Activated CD8-positive, alpha-beta memory T cell treated with anti-CD3 and anti-CD28 coated beads for 24 hours (primary cell): ENCODE data around the gene ZAP70.
"Not testable (repeated sequence)": the region's sequence is repeated elsewhere in the genome, so short reads cannot be mapped to it uniquely, and the experiment has no call there.

Experiments
- DNase-seq: peaks from one replicate; pipeline ENCODE4 v3.0.0-alpha.2; 2020

The ZAP70 gene

GRCh38 chr2:97713296-97714083, at the start of gene ZAP70:
TSS of gene ZAP70 (plus strand) at chr2:97713576. CDS start at chr2:97724037, 10,461 bp downstream.
- peak; percentile 88 for DNase-seq

- DNase-seq = no peak
Observed at GRCh38 chr2:97663626-97663961, 49.8 kb upstream of the ZAP70 start.

- DNase-seq = peak; percentile 97
Observed at GRCh38 chr2:97663962-97664635, 49.3 kb upstream of the ZAP70 start, which contains the start of gene ACTR1B. TSS of gene ACTR1B (minus strand) at chr2:97664044. CDS start at chr2:97663890, 154 bp downstream.

DNA sequence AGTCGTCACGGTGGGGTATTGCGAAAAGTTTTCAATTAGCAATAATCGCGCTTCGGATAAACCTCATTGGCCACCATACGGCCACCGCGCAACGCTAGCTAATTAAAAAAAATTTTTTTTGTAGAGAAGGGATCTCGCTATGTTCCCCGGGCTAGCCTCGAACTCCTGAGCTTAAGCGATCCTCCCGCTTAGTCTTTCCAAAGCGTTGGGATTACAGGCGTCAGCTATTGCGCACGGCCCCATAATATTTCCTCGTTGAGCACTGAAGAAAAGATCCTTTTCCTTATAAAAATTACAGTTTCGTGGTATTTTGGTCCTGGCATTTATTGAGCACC, 48.8 kb upstream of the ZAP70 start:
- no peak for DNase-seq

DNA sequence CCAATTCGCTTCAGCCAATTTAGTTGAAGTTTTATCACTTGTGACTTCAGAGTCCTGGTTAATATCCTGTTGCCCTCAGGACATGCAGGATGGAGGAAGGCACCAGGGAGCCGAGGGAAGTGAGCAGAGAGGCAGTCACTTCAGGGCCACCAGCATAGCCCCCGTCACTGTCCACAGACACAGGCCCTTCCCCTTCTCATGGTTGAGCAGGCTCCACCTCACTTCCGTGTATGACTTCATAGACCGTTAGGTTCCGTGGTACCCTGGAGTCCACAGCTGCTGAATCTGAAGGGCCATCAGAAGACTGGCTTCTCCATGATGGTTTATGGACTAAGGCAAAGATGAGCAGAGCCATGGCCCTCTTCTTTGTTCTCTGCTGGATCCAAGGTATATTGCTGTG, 43.9 kb upstream of the ZAP70 start, which contains the start of gene C2orf92:
Gene C2orf92 (plus strand): TSS at position 266 of the 400 bp plus-strand sequence. CDS start 76 bp downstream, at position 342.
- peak; percentile 48 for DNase-seq

DNA sequence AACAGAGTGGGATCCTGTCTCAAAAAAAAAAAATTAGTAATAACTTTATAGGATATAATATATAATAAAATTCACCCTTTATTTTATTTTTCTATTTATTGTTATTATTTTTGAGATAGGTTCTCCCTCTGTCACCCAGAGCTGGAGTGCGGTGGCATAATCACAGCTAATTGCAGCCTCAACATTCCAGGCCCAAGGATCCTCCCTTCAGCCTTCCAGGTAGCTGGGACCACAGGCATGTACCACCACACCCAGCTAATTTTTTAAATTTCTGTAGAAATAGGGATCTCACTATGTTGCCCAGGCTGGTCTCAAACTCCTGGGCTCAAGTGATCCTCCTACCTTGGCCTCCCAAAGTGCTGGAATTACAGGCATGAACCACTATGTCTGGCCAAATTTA, 42.9 kb upstream of the ZAP70 start:
- DNase-seq = no peak

GRCh38 chr2:97671526-97671925, 41.9 kb upstream of the ZAP70 start:
- DNase-seq = no peak

GRCh38 chr2:97672606-97673140, 40.7 kb upstream of the ZAP70 start:
- not testable (repeated sequence) for DNase-seq

- DNase-seq = no peak
Observed at GRCh38 chr2:97673182-97673914, 40.0 kb upstream of the ZAP70 start.

DNA sequence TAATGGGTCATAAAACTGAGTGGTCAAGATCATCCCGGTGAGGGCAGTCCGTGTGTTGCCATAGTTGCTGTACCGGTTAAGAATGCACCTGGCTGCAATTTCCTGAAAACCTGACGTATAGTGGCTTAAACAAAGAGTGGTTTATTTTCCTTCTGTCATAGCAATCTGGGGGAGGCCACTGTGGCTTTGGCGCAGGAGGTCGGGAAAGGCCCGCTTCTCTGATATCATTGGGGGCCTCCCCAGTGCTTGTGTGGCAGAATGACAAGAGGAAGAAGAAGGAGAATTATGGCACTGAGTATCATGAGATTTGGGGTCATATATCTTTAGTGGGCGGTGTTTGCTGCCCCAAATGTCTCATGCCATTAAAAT, 39.5 kb upstream of the ZAP70 start:
- DNase-seq = no peak

GRCh38 chr2:97675430-97676113, 37.8 kb upstream of the ZAP70 start:
- no peak for DNase-seq

- no peak for DNase-seq
Observed at GRCh38 chr2:97676620-97677019, 36.8 kb upstream of the ZAP70 start.

DNA sequence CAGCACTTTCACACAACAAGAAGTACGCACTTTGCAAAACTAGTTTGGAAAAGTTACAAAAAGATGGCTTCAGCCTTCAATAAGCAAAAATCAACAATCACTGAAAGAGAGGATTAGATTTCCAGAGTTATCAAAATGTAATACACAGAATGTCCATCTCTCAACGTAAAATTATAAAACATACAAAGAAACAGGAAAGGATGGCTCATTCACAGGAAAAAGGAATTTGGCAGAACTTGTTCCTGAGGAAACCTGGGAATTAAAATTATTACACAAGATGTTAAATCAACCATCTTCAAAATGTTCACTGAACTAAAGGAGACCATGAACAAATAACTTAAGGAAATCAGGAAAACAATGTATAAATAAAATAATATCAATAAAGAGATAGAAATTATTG, 35.9 kb upstream of the ZAP70 start:
- no peak for DNase-seq

DNA sequence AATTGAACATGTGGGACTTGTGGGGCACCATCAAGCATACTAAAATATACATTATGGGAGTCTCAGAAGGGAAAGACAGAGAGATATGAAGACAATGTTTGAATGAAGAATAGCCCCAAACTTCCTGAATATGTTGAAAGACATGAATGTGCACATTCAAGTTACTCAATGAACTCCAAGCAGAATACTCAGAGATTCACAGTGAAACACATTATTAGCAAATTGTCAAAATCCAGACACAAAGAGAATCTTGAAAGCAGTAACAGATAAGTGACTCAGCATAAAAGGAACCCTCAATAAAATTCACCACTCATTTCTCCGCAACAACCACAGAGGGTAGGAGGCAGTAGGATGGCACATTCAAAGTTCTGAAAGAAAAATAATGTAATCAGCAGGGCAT, 35.1 kb upstream of the ZAP70 start:
- DNase-seq = no peak

- not testable (repeated sequence) for DNase-seq
Observed at GRCh38 chr2:97687235-97687634, 26.1 kb upstream of the ZAP70 start.

DNA sequence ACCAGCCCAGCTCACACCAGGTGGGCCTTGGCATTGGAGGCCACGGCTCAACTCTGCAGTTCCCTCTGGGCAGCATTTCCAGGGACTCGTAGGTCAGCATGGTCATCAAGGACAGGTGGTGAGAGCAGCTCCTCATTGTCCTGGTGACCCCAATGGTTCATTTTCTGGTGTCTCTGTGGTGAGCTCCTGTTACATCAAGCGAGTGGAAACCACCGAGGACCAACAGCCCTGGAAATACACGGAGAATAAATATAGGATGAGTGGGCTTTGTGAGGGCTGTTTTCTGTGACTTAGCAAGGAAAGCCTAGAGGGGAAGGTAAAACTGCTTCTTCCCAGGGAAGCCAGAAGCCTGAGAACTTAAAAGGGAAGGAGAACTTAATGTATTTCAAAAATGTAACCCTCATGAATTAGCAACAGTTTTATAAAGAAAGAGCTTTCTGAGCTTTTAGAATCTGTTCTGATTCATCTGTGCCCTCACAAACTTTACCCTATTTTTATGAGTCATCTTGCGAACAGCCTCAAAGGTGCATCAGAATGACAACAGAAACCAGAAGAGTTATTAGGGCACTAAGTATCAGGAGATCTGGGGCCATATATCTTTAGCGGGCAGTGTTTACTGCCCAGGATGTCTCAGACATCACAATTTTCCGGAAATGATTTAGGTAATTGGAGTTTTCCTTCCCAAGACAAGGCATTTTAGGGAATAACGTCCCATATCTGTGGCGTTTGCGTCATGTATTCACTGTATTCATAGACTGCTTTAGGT, 25.1 kb upstream of the ZAP70 start:
- no peak for DNase-seq

DNA sequence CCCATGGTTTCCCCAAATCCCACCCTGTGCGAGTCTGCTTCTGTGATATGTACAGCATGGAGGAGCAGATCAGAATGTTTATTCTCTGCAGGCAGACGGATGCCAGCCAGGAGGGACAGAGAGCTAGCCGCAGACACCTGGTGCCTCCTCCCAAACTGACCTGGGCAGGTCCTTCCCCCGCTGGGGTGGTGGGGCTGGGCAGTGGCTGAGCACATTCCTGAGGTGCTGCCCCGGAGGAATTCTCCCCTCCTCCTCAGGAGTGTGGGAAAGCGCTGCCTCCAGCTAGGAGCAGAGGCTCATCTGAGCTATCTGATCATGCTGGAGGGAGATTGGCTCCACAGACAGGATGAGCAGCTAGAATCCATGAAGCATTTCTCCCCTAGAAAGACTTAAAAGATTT, 22.2 kb upstream of the ZAP70 start:
- DNase-seq = no peak

DNA sequence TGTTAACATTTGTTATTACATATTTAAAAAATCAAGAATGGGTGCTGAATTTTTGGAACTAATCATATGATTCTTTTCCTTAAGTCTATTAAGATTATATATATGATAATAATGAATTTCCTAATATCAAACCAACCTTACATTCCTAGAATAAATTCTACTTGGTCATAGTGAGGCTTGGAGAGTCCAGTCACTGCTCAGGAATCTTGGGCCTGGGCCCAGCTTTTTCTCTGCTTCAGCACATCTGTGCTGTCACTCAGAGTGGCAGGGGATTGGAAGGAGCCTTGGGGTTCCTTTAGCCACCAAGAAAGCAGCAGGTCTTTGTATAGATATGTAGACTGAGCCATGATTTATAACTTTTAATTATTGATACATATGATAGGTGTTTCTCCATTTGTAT, 19.9 kb upstream of the ZAP70 start:
- no peak for DNase-seq

- DNase-seq = no peak
Observed at GRCh38 chr2:97695744-97696143, 17.6 kb upstream of the ZAP70 start.

- DNase-seq = peak; percentile 98
Observed at GRCh38 chr2:97697252-97698235, 15.8 kb upstream of the ZAP70 start.

- DNase-seq = no peak
Observed at GRCh38 chr2:97698530-97698929, 14.8 kb upstream of the ZAP70 start.
